HFFc6 (cell line): ENCODE results near the gene LRP1B. TPM values are rescaled to one million over a fixed set of nuclear protein-coding genes. Genes with fewer than 3 reads are reported as not detected.

ENCODE experiments used
- DNase-seq: peaks from one replicate; pipeline ENCODE4 v3.0.0-alpha.2; 2018
- H3K27ac Mint-ChIP-seq: 2 replicates; pipeline ENCODE4 v1.8.0; 2020; ENCODE audit warnings: mild to moderate bottlenecking, mixed read lengths
- H3K27me3 Mint-ChIP-seq: 2 replicates; pipeline ENCODE4 v1.8.0; 2021; ENCODE audit warnings: mild to moderate bottlenecking, moderate library complexity, mixed read lengths; ENCODE audit not compliant: insufficient read depth
- H3K36me3 Mint-ChIP-seq: 2 replicates; pipeline ENCODE4 v1.8.0; 2021; ENCODE audit warnings: low read depth, mixed read lengths
- H3K4me1 Mint-ChIP-seq: 2 replicates; pipeline ENCODE4 v1.8.0; 2020; ENCODE audit warnings: low read depth, mixed read lengths
- H3K4me3 Mint-ChIP-seq: 2 replicates; pipeline ENCODE4 v1.8.0; 2020; ENCODE audit warnings: mild to moderate bottlenecking, moderate library complexity, mixed read lengths
- H3K9me3 Mint-ChIP-seq: 2 replicates; pipeline ENCODE4 v1.8.0; 2020; ENCODE audit warnings: mild to moderate bottlenecking, mixed read lengths
- CTCF ChIP-seq: fragments of 200-600 bp; sonication (generic); IDR thresholded peaks from 2 replicates; pipeline ENCODE4 v1.5.0; 2021; ENCODE audit warnings: antibody characterized with exemption, mild to moderate bottlenecking
- total RNA-seq, 6 experiments: library from RNA; stranded (reverse); fragmentation: NEBNext Ultra II Directional; extraction: Animal tissue kit (Norgen Biotek cat#: 25700); gene quantifications; 2 replicates in 1 of 6; 3 replicates in 5 of 6; pipeline ENCODE4 v1.2.3, GENCODE V29; 2021

Gene LRP1B
- total RNA-seq, 6 experiments from 2014 or later: not detected

GRCh38 chr2:141118836-141119235 is 1012.0 kb downstream of the LRP1B start:
- TF ChIP-seq CTCF: no peak
- DNase-seq: no peak
- Mint-ChIP-seq H3K27me3 (no peaks in the 10 kb centered on the region), H3K27ac (no peak overlapping the region), H3K4me1 (no peaks in the 10 kb centered on the region), H3K36me3 (no peaks in the 10 kb centered on the region), H3K4me3 (no peak overlapping the region), H3K9me3 (0 out of 2 replicates have a peak, but pooled peaks cover 4% of the 10 kb centered on the region)

DNA sequence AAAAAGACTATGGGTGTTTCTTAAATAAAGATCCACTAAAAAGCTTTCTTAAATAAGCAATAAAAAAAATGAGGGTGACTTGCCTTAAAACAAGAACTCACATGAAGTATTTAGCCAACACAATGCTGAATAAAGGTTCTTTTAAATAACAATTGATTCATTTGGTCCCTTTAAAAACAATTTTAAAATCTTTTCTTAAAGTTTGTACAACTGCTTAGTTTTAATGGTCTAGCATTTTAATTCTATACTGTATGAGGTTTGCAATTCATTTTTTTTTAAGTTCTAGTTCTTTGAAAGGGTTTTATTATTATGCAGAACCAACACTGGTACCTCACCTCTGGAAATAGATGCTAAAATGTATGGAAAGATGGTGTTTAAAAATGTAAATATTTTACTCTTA is 1017.5 kb downstream of the LRP1B start:
- Mint-ChIP-seq H3K36me3 (no peaks in the 10 kb centered on the region), H3K27ac (no peak overlapping the region), H3K4me3 (no peak overlapping the region), H3K27me3 (no peaks in the 10 kb centered on the region; the same call in 1 of the 2 replicates), H3K4me1 (no peaks in the 10 kb centered on the region), H3K9me3 (no peaks in the 10 kb centered on the region; the same call in 1 of the 2 replicates)
- no peak for DNase-seq
- no peak for TF ChIP-seq CTCF

DNA sequence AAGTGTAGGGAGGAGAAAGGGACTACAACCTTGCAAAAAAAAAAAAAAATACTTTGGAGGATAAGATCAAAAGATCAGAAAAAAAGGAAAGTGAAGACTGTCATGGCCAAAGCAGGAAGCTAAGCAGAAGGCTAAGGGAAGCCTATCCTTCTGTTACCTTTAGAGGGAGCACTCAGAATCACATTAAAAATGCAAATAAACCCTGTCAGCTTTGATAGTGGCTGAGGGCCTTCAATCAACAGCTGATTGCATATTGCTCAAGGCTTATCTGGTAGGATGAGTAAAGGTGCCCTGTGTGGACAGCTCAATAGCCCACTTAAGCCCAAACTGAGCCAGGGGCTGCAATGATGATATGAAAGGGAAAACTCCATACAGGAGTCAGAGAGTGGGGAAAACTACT is 1021.2 kb downstream of the LRP1B start:
- Mint-ChIP-seq H3K27me3 (no peaks in the 10 kb centered on the region; the same call in 1 of the 2 replicates), H3K4me3 (no peak overlapping the region), H3K4me1 (no peaks in the 10 kb centered on the region), H3K27ac (no peak overlapping the region), H3K9me3 (no peaks in the 10 kb centered on the region; the same call in 1 of the 2 replicates), H3K36me3 (no peaks in the 10 kb centered on the region)
- no peak for DNase-seq
- TF ChIP-seq CTCF: no peak

DNA sequence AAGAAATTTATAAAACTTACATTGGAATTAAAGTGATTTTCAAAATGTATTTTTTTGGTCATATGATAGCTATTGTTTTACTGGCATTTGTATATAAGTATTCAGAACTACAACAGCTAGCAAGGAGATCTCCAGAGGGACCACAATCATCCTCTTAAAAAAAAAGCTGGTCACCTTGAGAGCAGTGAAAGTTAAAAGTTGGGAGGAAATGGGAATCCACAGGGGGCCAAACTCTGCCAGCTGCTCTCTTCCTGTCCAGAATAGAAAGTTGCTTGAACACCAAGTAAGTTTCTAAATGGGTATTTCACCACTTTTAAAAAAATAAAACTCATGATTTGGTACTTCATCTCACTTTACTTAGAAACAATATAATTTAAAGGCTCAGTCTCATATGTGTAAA is 1025.1 kb downstream of the LRP1B start:
- no peaks in the 10 kb centered on the region; the same call in 1 of the 2 replicates for H3K9me3 Mint-ChIP-seq
- TF ChIP-seq CTCF: no peak

DNA sequence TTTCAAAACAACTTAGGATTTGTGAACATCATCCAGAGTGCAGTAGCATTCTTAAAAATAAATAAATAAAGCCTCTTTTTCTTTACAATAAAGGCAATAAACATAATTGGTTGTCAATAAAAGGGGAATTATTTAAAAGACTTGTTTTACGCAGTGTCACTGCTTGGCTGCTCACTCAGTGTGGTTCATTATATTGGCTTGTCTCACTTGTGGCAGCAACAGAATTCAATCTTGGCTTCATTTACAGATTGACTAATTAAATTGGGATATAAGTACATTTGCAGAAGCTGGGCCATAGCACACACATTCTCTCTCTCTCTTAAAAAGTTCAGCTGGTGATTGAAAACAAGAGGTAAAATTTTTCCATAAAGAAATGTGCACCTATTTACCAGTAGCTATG is 1027.6 kb downstream of the LRP1B start:
- Mint-ChIP-seq H3K4me1 (no peaks in the 10 kb centered on the region), H3K27ac (no peak overlapping the region), H3K4me3 (no peak overlapping the region), H3K9me3 (no peaks in the 10 kb centered on the region; the same call in 1 of the 2 replicates), H3K27me3 (no peaks in the 10 kb centered on the region), H3K36me3 (no peaks in the 10 kb centered on the region)
- no peak for TF ChIP-seq CTCF
- DNase-seq: no peak

More for the DNA sequence above, 1025.1 kb downstream of the LRP1B start:
- Mint-ChIP-seq H3K4me1 (no peaks in the 10 kb centered on the region), H3K27me3 (no peaks in the 10 kb centered on the region; the same call in 1 of the 2 replicates), H3K36me3 (no peaks in the 10 kb centered on the region), H3K27ac (no peak overlapping the region), H3K4me3 (no peak overlapping the region)
- DNase-seq: no peak

DNA sequence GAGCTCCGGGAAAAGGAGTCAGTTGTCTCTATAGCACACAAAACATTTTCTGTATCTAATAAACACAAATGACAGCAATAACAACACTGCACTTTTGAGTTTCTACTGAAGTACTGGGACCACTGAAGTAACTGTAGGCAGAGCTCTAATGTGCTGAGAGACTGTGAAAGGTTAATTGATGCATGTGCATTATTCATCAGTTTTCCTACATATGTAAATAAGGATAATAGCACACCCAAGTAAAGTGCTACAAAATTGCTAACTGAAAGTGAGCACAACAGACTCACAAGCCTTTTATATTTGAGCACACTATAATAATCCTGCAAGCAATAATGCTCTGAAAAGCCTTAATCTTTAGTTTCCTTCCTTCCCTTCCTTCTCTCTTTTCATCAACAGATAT is 1051.6 kb downstream of the LRP1B start:
- TF ChIP-seq CTCF: no peak
- Mint-ChIP-seq H3K4me1 (no peaks in the 10 kb centered on the region), H3K27ac (no peak overlapping the region), H3K9me3 (no peaks in the 10 kb centered on the region), H3K27me3 (no peaks in the 10 kb centered on the region), H3K36me3 (no peaks in the 10 kb centered on the region), H3K4me3 (no peak overlapping the region)
- DNase-seq: no peak
